Neuron (in vitro differentiated cells): ENCODE measurements around the gene SLC36A1.

Experiments used
- H2AFZ ChIP-seq: one replicate; pipeline ENCODE4 v1.6.1; 2013; ENCODE audit warnings: low read depth, mild to moderate bottlenecking, inconsistent platforms, low read length, moderate library complexity
- H3K27me3 ChIP-seq: one replicate; pipeline ENCODE4 v1.6.1; 2013; ENCODE audit warnings: low read length; ENCODE audit not compliant: insufficient read depth
- H3K36me3 ChIP-seq: one replicate; pipeline ENCODE4 v1.6.1; 2013; ENCODE audit warnings: low read length; ENCODE audit not compliant: insufficient read depth
- H3K4me1 ChIP-seq: one replicate; pipeline ENCODE4 v1.6.1; 2013; ENCODE audit warnings: low read length; ENCODE audit not compliant: insufficient read depth
- H3K4me3 ChIP-seq: 2 replicates; pipeline ENCODE4 v1.5.1; 2013; ENCODE audit warnings: mild to moderate bottlenecking, low read length, moderate library complexity
- H3K9me3 ChIP-seq: one replicate; pipeline ENCODE4 v1.6.1; 2013; ENCODE audit warnings: low read length

Gene SLC36A1

GRCh38 chr5:151459680-151460324 is 12.4 kb downstream of the SLC36A1 start:
- H3K9me3 ChIP-seq = no peaks in the 10 kb centered on the region
- H3K36me3 ChIP-seq = no peaks in the 10 kb centered on the region
- H3K4me3 ChIP-seq = no peak overlapping the region
- H2AFZ ChIP-seq = no peak overlapping the region
- no peaks in the 10 kb centered on the region for H3K4me1 ChIP-seq
- H3K27me3 ChIP-seq = no peaks in the 10 kb centered on the region

GRCh38 chr5:151461312-151461711 is 13.9 kb downstream of the SLC36A1 start:
- Histone ChIP-seq H3K4me1 (no peaks in the 10 kb centered on the region), H2AFZ (no peak overlapping the region), H3K36me3 (peaks cover 8% of the 10 kb centered on the region)

GRCh38 chr5:151463137-151464029 is 16.0 kb downstream of the SLC36A1 start:
- Histone ChIP-seq H3K9me3 (no peaks in the 10 kb centered on the region), H3K4me1 (no peaks in the 10 kb centered on the region), H2AFZ (no peak overlapping the region), H3K27me3 (no peaks in the 10 kb centered on the region), H3K4me3 (no peak overlapping the region), H3K36me3 (peaks cover 13% of the 10 kb centered on the region)

More at GRCh38 chr5:151461312-151461711, 13.9 kb downstream of the SLC36A1 start:
- Histone ChIP-seq H3K9me3 (no peaks in the 10 kb centered on the region), H3K4me3 (no peak overlapping the region), H3K27me3 (no peaks in the 10 kb centered on the region)

GRCh38 chr5:151464101-151464500 is 16.7 kb downstream of the SLC36A1 start:
- H3K36me3 ChIP-seq = peaks cover 13% of the 10 kb centered on the region
- no peaks in the 10 kb centered on the region for H3K4me1 ChIP-seq
- H3K9me3 ChIP-seq = no peaks in the 10 kb centered on the region
- no peaks in the 10 kb centered on the region for H3K27me3 ChIP-seq
- no peak overlapping the region for H2AFZ ChIP-seq
- H3K4me3 ChIP-seq = no peak overlapping the region

GRCh38 chr5:151465476-151465875 is 18.1 kb downstream of the SLC36A1 start:
- H3K9me3 ChIP-seq = no peaks in the 10 kb centered on the region
- peaks cover 13% of the 10 kb centered on the region for H3K36me3 ChIP-seq
- no peak overlapping the region for H2AFZ ChIP-seq
- no peaks in the 10 kb centered on the region for H3K27me3 ChIP-seq
- no peak overlapping the region for H3K4me3 ChIP-seq
- no peaks in the 10 kb centered on the region for H3K4me1 ChIP-seq

- Histone ChIP-seq H3K9me3 (no peaks in the 10 kb centered on the region), H3K36me3 (peaks cover 13% of the 10 kb centered on the region), H2AFZ (no peak overlapping the region), H3K4me3 (no peak overlapping the region), H3K27me3 (no peaks in the 10 kb centered on the region), H3K4me1 (no peaks in the 10 kb centered on the region)
Observed at GRCh38 chr5:151467576-151467975, 20.2 kb downstream of the SLC36A1 start.

GRCh38 chr5:151469386-151469785 is 22.0 kb downstream of the SLC36A1 start:
- Histone ChIP-seq H3K4me3 (no peak overlapping the region), H3K36me3 (peaks cover 13% of the 10 kb centered on the region), H3K4me1 (no peaks in the 10 kb centered on the region), H3K27me3 (no peaks in the 10 kb centered on the region), H3K9me3 (no peaks in the 10 kb centered on the region), H2AFZ (no peak overlapping the region)

- Histone ChIP-seq H3K4me1 (no peaks in the 10 kb centered on the region), H3K9me3 (no peaks in the 10 kb centered on the region), H3K4me3 (no peak overlapping the region), H2AFZ (no peak overlapping the region), H3K36me3 (peaks cover 11% of the 10 kb centered on the region), H3K27me3 (no peaks in the 10 kb centered on the region)
Observed at GRCh38 chr5:151469992-151470391, 22.6 kb downstream of the SLC36A1 start.

- Histone ChIP-seq H3K36me3 (peaks cover 9% of the 10 kb centered on the region), H2AFZ (no peak overlapping the region), H3K27me3 (no peaks in the 10 kb centered on the region), H3K4me3 (no peak overlapping the region), H3K9me3 (no peaks in the 10 kb centered on the region), H3K4me1 (no peaks in the 10 kb centered on the region)
Observed at GRCh38 chr5:151470439-151470838, 23.0 kb downstream of the SLC36A1 start.

- peaks cover 5% of the 10 kb centered on the region for H3K36me3 ChIP-seq
- no peaks in the 10 kb centered on the region for H3K9me3 ChIP-seq
- no peaks in the 10 kb centered on the region for H3K4me1 ChIP-seq
- no peak overlapping the region for H3K4me3 ChIP-seq
- H2AFZ ChIP-seq = no peak overlapping the region
- no peaks in the 10 kb centered on the region for H3K27me3 ChIP-seq
Observed at GRCh38 chr5:151471276-151471675, 23.9 kb downstream of the SLC36A1 start.

GRCh38 chr5:151474799-151475198 is 27.4 kb downstream of the SLC36A1 start:
- Histone ChIP-seq H3K27me3 (no peaks in the 10 kb centered on the region), H3K4me3 (no peak overlapping the region), H2AFZ (no peak overlapping the region), H3K4me1 (no peaks in the 10 kb centered on the region), H3K9me3 (no peaks in the 10 kb centered on the region), H3K36me3 (peaks cover 13% of the 10 kb centered on the region)

- no peaks in the 10 kb centered on the region for H3K4me1 ChIP-seq
- H3K36me3 ChIP-seq = peaks cover 13% of the 10 kb centered on the region
- H3K9me3 ChIP-seq = no peaks in the 10 kb centered on the region
- no peak overlapping the region for H3K4me3 ChIP-seq
- no peak overlapping the region for H2AFZ ChIP-seq
- no peaks in the 10 kb centered on the region for H3K27me3 ChIP-seq
Observed at GRCh38 chr5:151475388-151475787, 28.0 kb downstream of the SLC36A1 start.

- Histone ChIP-seq H3K4me3 (no peak overlapping the region), H3K36me3 (peaks cover 13% of the 10 kb centered on the region), H3K4me1 (peaks cover 4% of the 10 kb centered on the region), H3K9me3 (no peaks in the 10 kb centered on the region), H2AFZ (no peak overlapping the region), H3K27me3 (no peaks in the 10 kb centered on the region)
Observed at GRCh38 chr5:151476016-151476415, 28.6 kb downstream of the SLC36A1 start.
